Vagina (tissue), 2 donors: ENCODE results near the gene ZCCHC9.

Source experiments
- CTCF ChIP-seq, 3 experiments: fragments of 450-650 bp in 2 of 3; fragments of 200-600 bp in 1 of 3; sonication (generic) in 1 of 3; IDR thresholded peaks; one replicate each; pipeline ENCODE4 v1.5.1; 2017 to 2019; ENCODE audit warnings: antibody characterized with exemption in 3 of 3, mild to moderate bottlenecking in 2 of 3, moderate library complexity in 2 of 3
- POLR2A ChIP-seq, 2 donors: fragments of 450-650 bp; IDR thresholded peaks; one replicate each; pipeline ENCODE4 v1.6.1; 2017; ENCODE audit warnings: antibody characterized with exemption in 2 of 2, mild to moderate bottlenecking in 2 of 2, moderate library complexity in 2 of 2

- TF ChIP-seq CTCF (IDR thresholded peaks at IDR 0.05) (no peak), POLR2A (IDR thresholded peaks at IDR 0.05) (no peak)
Observed at GRCh38 chr5:81252904-81253303, 48.5 kb upstream of the ZCCHC9 start.
